HG03064 (cell line): Measurements from ENCODE around the gene DUSP3.
"Not testable (repeated sequence)": the region's sequence is repeated elsewhere in the genome, so short reads cannot be mapped to it uniquely, and the experiment has no call there.

ENCODE experiments used
- ATAC-seq: cut with Tn5 transposase; IDR thresholded peaks from one replicate; pipeline ENCODE4 v1.9.1; 2021; ENCODE audit warnings: low read depth; ENCODE audit not compliant: unreplicated experiment

The DUSP3 gene

GRCh38 chr17:43803758-43804157 is 25.0 kb upstream of the DUSP3 start:
- no peak for ATAC-seq

DNA sequence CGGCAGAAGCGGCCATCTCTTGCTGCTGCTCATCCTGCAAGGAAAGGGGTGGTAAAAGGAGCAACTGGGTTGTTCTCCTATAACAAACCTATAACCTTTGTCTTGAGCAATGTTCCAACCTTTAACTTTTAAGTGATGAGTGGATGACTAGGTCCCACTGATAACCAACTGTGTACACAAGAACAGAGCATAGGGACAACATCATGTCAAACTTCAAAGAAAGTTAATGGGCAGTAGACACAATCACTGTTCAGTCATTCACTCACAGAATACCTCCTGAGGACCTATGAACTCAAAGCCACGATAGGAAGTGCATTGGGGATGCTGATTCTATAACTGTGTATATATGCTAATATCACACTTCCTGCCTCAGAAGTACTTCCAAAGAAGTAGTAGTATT is 23.1 kb upstream of the DUSP3 start:
- no peak for ATAC-seq

DNA sequence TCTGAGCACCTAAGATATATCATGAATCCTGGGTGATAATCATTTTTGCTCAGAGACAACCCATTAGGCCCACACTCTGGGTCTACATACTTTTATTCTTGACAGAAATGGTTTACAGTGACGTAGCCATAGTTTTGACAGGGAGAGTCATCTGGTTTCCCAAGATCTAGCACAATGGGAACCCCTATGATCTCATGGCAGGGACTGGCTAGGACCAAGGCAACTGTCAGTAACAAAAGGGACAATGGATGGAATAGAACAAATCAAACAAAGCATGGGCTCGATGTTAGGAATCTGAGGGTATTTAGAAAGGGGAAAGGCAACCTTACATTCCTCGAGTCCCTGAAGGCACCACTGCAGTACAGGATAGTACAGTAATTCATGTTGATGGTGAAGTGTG is 22.0 kb upstream of the DUSP3 start:
- no peak for ATAC-seq

DNA sequence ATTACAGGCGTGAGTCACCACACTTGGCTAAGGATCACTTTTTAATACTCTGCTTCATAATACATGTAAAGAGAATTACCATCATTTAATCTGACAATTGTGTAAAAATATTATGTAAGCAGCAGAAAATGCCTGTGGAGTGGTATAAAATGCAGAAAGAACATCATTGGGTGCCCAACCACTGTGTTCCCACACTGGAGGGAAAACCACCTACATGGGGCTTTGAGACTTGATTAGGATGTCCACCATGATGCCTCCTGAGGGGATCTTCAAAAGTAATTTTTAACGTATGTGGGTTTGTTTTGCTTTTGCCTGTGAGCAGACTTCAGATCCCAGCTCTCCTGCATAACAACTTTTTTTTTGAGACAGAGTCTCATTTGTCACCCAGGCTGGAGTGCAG is 20.3 kb upstream of the DUSP3 start:
- ATAC-seq, result no peak

GRCh38 chr17:43798024-43798423 is 19.2 kb upstream of the DUSP3 start:
- not testable (repeated sequence) for ATAC-seq

DNA sequence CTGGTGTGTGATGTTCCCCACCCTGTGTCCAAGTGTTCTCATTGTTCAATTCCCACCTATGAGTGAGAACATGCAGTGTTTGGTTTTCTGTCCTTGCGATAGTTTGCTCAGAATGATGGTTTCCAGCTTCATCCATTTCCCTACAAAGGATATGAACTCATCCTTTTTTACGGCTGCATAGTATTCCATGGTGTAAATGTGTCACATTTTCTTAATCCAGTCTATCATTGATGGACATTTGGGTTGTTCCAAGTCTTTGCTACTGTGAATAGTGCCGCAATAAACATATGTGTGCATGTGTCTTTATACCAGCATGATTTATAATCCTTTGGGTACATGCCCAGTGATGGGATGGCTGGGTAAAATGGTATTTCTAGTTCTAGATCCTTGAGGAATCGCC is 13.9 kb upstream of the DUSP3 start:
- ATAC-seq, result not testable (repeated sequence)

DNA sequence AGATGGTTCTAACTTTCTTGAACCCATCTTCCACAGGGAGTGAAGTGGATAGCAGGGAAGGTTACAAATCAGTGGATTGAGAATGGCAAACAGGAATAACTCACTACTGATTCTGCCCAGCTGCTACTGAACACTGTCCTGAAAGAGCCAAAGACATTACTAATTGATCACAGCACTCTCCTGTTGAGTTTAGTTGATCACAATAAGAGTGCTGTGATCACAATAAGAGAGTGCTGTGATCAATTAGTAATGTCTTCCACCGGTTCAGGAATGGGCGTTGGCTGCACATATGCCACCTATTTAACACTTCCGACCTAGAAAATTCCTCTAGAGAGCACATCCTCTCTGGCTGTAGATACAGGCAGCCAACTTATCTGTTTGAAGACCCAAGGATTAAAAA is 12.8 kb upstream of the DUSP3 start:
- ATAC-seq, result no peak

- ATAC-seq, result no peak
Measured at GRCh38 chr17:43790311-43790940, 11.6 kb upstream of the DUSP3 start.

DNA sequence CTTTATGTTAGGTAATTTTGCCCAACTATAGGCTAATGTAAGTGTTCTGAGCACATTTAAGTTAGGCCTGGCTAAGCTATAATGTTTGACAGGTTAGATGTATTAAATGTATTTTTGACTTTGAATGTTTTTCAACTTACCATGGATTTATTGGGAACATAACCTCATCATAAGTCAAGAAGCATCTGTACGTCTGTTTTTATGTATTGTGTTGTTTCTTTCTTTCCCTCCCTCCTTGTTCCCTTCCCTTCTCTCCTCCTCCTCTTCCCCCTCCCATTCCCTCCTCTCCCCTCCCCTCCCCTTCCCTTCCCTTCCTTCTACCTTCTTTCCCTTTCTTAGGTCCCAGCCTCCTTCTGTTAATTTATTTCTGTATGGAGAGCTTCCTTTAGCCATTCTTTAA is 10.7 kb upstream of the DUSP3 start:
- no peak for ATAC-seq

DNA sequence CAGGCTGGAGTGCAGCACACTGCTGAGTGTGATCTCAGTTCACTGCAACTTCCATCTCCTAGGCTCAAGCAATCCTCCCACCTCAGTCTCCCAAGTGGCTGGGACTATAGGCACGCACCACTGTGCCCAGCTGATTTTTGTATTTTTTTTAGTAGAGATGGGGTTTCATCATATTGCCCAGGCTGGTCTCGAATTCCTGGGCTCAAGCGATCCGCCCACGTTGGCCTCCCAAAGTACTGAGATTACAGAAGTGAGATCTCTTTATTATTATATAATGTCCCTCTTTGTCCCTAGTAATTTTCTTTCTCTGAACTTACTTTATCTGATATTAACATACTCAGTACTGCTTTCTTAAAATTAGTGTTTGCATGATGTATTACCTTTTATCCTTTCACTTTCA is 9.8 kb upstream of the DUSP3 start:
- no peak for ATAC-seq

DNA sequence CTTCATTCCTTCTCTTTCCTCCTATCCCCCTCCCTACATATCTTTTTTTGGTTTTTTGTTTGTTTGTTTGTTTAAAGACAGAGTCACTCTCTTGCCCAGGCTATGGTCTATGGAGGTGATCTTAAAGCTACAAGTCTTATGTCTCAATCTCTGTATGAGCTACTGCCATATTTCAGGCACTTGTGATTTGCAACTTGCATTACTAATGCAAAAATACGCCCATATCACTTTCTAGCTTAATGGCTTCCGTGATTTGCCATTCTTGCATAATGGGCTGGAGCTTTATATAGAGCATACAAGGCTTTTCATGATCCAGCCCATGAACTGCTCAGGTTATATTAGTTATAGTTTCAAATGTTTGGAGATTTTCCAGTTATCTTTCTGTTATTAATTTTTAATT is 9.0 kb upstream of the DUSP3 start:
- ATAC-seq, result no peak

DNA sequence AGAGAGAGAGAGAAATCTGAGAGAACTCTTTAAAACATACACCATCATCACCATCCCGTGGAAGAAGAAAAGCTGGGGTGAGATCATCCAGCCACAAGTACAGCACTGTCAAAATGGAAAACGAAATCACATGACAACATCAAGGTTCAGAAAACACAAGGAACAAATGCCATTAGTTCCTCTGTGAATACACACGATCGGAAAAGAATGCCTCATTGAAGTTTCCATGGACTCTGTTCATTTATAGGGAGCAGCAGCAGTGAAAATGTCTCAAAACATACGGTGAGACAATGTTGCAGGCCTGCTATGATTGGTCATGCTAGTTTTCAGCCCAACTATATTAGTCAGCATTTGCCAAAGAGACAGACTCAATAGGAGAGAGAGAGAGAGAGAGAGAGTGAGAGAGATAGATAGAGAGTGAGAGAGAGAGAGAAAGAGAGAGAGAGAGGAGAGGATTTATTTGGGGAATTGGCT is 5.9 kb upstream of the DUSP3 start:
- no peak for ATAC-seq

GRCh38 chr17:43784068-43784467 is 5.3 kb upstream of the DUSP3 start:
- ATAC-seq, result no peak

DNA sequence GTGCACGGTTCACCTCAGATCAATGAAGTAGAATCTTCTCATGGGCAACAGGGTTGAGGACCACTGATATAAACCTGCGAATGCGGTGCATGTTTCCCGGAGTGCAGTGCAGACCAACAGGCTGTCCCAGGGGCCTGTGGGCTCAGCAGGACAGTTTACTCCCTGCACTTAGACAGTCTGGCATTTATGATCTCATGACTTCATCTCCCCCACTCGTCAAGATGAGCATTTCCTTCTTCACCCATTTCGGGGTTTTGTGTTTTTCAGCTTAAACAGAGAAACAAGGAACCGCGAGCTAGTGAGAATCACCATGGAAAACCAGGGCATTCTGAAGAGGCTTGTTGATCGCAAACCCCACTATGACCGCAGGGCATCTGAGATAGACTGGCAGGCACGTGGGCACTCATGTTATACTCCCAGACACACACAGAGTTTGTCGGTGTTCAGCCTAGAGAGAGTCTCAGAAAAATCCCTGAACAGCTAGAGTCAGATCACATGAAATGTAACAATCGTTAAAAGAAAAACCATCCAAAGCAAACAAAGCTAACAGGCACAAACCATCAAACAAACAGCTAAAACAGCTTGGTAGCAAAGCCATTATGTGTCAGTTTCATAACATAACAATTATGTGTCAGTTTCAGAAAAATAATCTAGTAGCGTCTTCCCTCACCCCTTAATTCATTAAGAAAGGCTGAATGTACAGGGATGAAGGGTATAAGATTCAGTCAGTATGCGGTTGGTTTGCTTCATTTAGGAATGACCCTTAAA is 4.3 kb upstream of the DUSP3 start:
- no peak for ATAC-seq

DNA sequence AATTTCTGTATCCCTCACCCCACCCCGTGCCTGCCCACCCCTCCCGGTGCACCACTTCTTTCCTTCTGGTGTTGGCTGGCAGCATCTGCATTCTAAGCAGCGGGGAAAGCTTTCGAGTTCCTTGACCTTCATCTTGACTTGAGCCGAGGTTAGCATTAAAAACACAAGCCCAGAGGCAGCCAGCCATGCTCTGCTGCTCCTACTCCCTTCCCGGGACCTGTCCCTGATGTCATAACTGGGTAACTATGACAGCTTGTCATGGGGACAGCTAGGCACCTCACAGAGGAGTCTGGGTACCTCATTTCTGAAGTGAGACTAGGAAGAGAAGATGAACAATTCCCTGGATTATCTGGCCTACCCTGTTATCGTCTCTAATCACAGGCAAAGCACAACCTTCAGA is 1.4 kb upstream of the DUSP3 start, which contains the start of gene CFAP97D1:
TSS of gene CFAP97D1 (plus strand) at position 301 of the 400 bp plus-strand sequence. CDS start at position 329, 28 bp downstream.
- no peak for ATAC-seq

DNA sequence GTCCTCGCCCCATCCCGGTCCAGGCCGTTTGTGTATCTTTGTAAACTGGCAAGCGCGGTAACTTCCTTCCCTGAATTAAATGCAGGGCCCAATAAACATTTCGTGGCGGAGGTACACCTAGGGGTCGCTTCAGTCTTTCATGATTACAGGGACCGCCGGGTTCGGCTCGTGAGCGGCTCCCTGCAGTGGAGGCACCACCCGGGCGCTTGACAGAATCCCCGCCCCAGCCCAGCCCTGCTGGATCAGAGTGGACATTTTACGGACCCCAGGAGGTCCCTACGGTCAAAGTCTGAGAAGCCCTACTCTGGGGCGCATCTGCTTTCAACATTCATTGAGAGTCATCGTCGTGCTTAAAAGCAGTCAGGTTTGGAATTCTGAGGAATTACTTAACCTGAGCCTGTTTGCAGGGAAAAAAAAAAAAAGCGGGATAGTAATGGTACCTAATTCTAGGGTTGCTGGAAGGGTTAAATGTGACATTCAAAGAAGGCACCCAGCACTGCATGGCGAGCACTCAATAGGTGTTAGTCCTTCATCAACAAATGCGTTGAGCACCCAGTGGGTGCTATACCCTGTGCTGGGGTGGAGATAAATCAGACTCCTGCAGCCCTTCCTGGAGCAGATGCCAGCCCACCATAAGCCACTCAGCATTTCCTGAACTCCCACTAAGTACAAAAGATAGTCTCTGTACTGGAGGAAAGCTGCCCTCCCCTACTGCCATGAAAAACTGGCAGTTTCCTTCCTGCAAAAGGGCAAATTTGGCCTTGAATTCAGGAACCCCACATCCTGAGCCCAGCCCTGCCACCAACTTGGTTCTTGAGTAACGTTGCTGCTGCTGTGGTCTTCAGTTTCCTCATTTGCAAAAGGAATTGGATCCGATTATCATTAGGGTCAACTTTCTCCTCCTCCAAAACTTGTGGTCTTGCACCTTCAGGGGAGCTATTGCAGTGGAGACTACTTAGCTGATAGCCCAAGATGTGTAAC is 658 bp upstream of the DUSP3 start:
- no peak for ATAC-seq

- no peak for ATAC-seq
Measured at GRCh38 chr17:43774304-43775250, 4.2 kb downstream of the DUSP3 start.

DNA sequence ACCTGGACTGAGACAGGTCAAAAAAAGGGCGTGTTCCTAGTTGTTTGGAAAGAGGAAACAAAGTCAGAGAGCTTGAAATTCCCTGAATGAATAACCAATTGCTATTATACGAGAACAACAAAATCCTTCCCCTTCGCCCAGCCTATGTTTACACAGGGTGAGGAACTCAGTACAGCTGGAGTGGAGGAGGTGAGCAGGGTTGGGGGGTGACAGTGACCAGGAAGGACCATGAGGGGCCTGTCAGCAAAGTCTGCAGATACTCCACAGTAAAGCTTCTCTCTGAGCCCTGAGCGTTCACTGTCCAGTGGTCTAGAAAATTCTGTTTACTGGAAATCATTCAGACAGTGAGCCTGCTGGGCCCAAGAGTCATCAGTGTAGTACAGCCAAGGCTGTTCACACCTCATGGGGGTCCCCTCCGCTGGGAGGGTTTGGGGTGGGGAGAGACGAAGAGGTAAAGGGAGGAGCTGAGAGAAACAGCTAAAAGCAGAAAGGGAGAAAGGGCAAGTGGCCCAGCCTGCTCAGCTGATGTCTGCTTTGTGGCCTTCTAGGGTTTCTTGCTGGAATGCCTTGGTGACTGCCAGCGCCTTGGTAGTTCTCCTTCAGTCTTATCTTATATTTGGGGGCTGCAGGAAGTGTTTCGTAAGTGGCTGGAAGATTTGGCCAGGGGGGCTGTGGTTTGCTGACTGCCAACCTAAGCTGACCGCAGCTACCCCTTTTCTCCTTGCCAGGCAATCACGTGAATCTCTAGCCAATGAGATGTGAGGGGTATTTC is 5.7 kb downstream of the DUSP3 start:
- ATAC-seq, result no peak

- ATAC-seq, result no peak
Measured at GRCh38 chr17:43771463-43771862, 7.3 kb downstream of the DUSP3 start.
